Activated CD4-positive, alpha-beta T cell treated with anti-CD3 and anti-CD28 coated beads, Interleukin-2, amount 50 U/mL, for 24 hours (primary cell): ENCODE measurements around the gene LHFPL2.

Source experiments
- DNase-seq, 2 donors: peaks; one replicate each; pipeline ENCODE4 v3.0.0-alpha.2; 2020; ENCODE audit warnings: low read depth in 1 of 2, low spot score in 1 of 2

The LHFPL2 gene

GRCh38 chr5:78570646-78571045 lies 77.9 kb downstream of the LHFPL2 start:
- no peak for DNase-seq

GRCh38 chr5:78569441-78569840 lies 79.1 kb downstream of the LHFPL2 start:
- DNase-seq: no peak

- DNase-seq: no peak
Observed at GRCh38 chr5:78568676-78569075, 79.9 kb downstream of the LHFPL2 start.

GRCh38 chr5:78568212-78568611 lies 80.4 kb downstream of the LHFPL2 start:
- DNase-seq: no peak

GRCh38 chr5:78567617-78568016 lies 81.0 kb downstream of the LHFPL2 start:
- no peak for DNase-seq

GRCh38 chr5:78566747-78567425 lies 81.7 kb downstream of the LHFPL2 start:
- no peak for DNase-seq

- no peak for DNase-seq
Observed at GRCh38 chr5:78565395-78565794, 83.2 kb downstream of the LHFPL2 start.

- no peak for DNase-seq
Observed at GRCh38 chr5:78563621-78564020, 85.0 kb downstream of the LHFPL2 start.

- DNase-seq: no peak
Observed at GRCh38 chr5:78562714-78563330, 85.8 kb downstream of the LHFPL2 start.

- DNase-seq: no peak
Observed at GRCh38 chr5:78562001-78562400, 86.6 kb downstream of the LHFPL2 start.

- no peak for DNase-seq
Observed at GRCh38 chr5:78561261-78561660, 87.3 kb downstream of the LHFPL2 start.

- DNase-seq: no peak
Observed at GRCh38 chr5:78560000-78560855, 88.3 kb downstream of the LHFPL2 start.

- DNase-seq: no peak
Observed at GRCh38 chr5:78557601-78558000, 91.0 kb downstream of the LHFPL2 start.

- DNase-seq: no peak
Observed at GRCh38 chr5:78555870-78556269, 92.7 kb downstream of the LHFPL2 start.

GRCh38 chr5:78554670-78555069 lies 93.9 kb downstream of the LHFPL2 start:
- no peak for DNase-seq

- no peak for DNase-seq
Observed at GRCh38 chr5:78553580-78554353, 94.8 kb downstream of the LHFPL2 start.

GRCh38 chr5:78552729-78553342 lies 95.7 kb downstream of the LHFPL2 start:
- no peak for DNase-seq

GRCh38 chr5:78550891-78551290 lies 97.7 kb downstream of the LHFPL2 start:
- no peak for DNase-seq

GRCh38 chr5:78549043-78549442 lies 99.5 kb downstream of the LHFPL2 start:
- DNase-seq: no peak

- no peak for DNase-seq
Observed at GRCh38 chr5:78547731-78548615, 100.6 kb downstream of the LHFPL2 start.
